GM12872 (cell line): ENCODE results near the gene MCTP1.

ENCODE experiments used
- CTCF ChIP-seq: IDR thresholded peaks from 3 replicates; pipeline ENCODE4 v1.5.1; 2011; ENCODE audit warnings: low read depth, mild to moderate bottlenecking, low read length, moderate library complexity; ENCODE audit not compliant: insufficient read depth

MCTP1 gene

GRCh38 chr5:94869921-94870320 lies 415.0 kb downstream of the MCTP1 start:
- no peak for TF ChIP-seq CTCF

- no peak for TF ChIP-seq CTCF
Measured at GRCh38 chr5:94863951-94864350, 420.9 kb downstream of the MCTP1 start.

GRCh38 chr5:94857111-94857510 lies 427.8 kb downstream of the MCTP1 start:
- no peak for TF ChIP-seq CTCF

GRCh38 chr5:94856257-94856800 lies 428.6 kb downstream of the MCTP1 start:
- TF ChIP-seq CTCF: no peak

- TF ChIP-seq CTCF: no peak
Measured at GRCh38 chr5:94855543-94855942, 429.4 kb downstream of the MCTP1 start.

GRCh38 chr5:94853120-94853519 lies 431.8 kb downstream of the MCTP1 start:
- no peak for TF ChIP-seq CTCF

- no peak for TF ChIP-seq CTCF
Measured at GRCh38 chr5:94850960-94851359, 433.9 kb downstream of the MCTP1 start.
